ENCODE data around the gene TOR2A. TPM values are rescaled to one million over a fixed set of nuclear protein-coding genes. Genes with fewer than 3 reads are reported as not detected.
A peak's percentile ranks its signal among the peaks of the same experiment; 100 is the strongest.

TOR2A gene
- total RNA-seq, 1 donor from 2014 or later: 5.5 TPM

DNA sequence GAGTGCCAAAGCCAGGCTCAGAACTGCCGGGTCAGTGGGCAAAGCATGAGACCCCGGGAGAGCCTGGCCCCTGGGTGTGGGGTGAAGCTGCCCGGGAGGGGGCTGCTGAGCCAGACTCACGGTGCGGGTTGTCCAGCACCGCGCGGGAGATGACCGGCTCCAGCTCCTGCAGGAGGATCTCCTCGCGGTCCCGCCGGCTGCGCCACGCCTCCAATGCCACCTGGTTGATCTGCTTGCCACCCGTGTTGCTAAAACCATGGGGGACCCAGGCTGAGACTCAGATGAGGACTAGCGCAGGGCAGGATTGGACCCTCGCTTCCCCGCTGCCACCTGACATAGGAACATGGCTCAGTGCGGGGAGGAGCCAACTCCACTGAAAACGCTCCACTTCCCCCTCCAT lies 2.6 kb downstream of the TOR2A start:
- DNase-seq (ENCODE audit: low spot score): no peak
- peaks cover 28% of the 10 kb centered on the region for H3K4me1 Mint-ChIP-seq
- no peak overlapping the region for H3K9ac ChIP-seq
- no peaks in the 10 kb centered on the region for H3K9me3 ChIP-seq (ENCODE audit: low read depth)
- no peak overlapping the region for H3K27ac ChIP-seq
- peaks cover 13% of the 10 kb centered on the region for H3K4me1 ChIP-seq
- H3F3A ChIP-seq (ENCODE audit: low read depth): peaks cover 10% of the 10 kb centered on the region
- TF ChIP-seq EZH2phosphoT487 (IDR thresholded peaks at IDR 0.05) (no peak), EZH2 (IDR thresholded peaks at IDR 0.05) (no peak)
- TF ChIP-seq, protein P1, sequence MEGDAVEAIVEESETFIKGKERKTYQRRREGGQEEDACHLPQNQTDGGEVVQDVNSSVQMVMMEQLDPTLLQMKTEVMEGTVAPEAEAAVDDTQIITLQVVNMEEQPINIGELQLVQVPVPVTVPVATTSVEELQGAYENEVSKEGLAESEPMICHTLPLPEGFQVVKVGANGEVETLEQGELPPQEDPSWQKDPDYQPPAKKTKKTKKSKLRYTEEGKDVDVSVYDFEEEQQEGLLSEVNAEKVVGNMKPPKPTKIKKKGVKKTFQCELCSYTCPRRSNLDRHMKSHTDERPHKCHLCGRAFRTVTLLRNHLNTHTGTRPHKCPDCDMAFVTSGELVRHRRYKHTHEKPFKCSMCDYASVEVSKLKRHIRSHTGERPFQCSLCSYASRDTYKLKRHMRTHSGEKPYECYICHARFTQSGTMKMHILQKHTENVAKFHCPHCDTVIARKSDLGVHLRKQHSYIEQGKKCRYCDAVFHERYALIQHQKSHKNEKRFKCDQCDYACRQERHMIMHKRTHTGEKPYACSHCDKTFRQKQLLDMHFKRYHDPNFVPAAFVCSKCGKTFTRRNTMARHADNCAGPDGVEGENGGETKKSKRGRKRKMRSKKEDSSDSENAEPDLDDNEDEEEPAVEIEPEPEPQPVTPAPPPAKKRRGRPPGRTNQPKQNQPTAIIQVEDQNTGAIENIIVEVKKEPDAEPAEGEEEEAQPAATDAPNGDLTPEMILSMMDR (IDR thresholded peaks at IDR 0.05): no peak
- no peaks in the 10 kb centered on the region for H3K27me3 ChIP-seq
- H3K79me2 ChIP-seq (ENCODE audit: low read depth): no peaks in the 10 kb centered on the region
- no peaks in the 10 kb centered on the region for H4K20me1 ChIP-seq (ENCODE audit: low read depth)
- no peaks in the 10 kb centered on the region for H3K9me3 Mint-ChIP-seq
- H2AFZ ChIP-seq (replicated peaks): no peak overlapping the region
- H3K4me3 ChIP-seq: no peak overlapping the region
- H3K4me2 ChIP-seq: no peak overlapping the region
- H3K4me3 Mint-ChIP-seq: no peak overlapping the region
- no peaks in the 10 kb centered on the region for H3K36me3 ChIP-seq
- H3K27me3 Mint-ChIP-seq (ENCODE audit: insufficient read depth, low read depth): peaks cover 3% of the 10 kb centered on the region
- H3K27ac Mint-ChIP-seq: peak overlapping the region; percentile 83
- no peaks in the 10 kb centered on the region for H3K36me3 Mint-ChIP-seq

DNA sequence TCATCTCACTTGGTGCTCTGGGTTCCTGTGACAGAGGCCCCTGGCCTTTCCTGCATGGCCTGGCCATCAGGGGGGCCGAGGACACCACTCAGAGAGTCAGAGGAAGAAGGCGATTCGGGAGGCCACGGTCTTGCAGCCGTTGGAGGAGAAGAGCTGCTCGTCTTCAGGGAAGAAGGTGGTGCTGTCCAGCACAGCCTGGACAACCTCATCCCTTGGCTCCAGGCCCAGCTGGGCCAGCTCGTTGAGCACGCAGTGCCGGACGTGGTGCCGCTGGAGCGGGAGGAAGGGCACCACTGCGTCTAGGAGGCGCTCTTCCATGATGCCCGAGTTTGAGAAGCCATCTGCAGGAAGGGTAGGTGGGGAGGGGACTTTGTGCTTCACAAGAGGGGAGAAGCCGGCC lies 3.2 kb downstream of the TOR2A start:
- Histone ChIP-seq H4K20me1 (ENCODE audit: low read depth) (no peaks in the 10 kb centered on the region), H3F3A (ENCODE audit: low read depth) (peaks cover 10% of the 10 kb centered on the region), H3K9ac (no peak overlapping the region), H3K4me2 (no peak overlapping the region), H3K27ac (no peak overlapping the region), H3K79me2 (ENCODE audit: low read depth) (no peaks in the 10 kb centered on the region), H2AFZ (replicated peaks) (no peak overlapping the region), H3K9me3 (ENCODE audit: low read depth) (no peaks in the 10 kb centered on the region), H3K4me1 (peaks cover 13% of the 10 kb centered on the region), H3K27me3 (no peaks in the 10 kb centered on the region), H3K36me3 (no peaks in the 10 kb centered on the region), H3K4me3 (no peak overlapping the region)
- Mint-ChIP-seq H3K9me3 (no peaks in the 10 kb centered on the region), H3K4me3 (no peak overlapping the region), H3K36me3 (no peaks in the 10 kb centered on the region), H3K27me3 (ENCODE audit: insufficient read depth, low read depth) (peaks cover 3% of the 10 kb centered on the region), H3K4me1 (peaks cover 24% of the 10 kb centered on the region), H3K27ac (no peak overlapping the region)
- TF ChIP-seq, protein P1 (IDR thresholded peaks at IDR 0.05): no peak
- TF ChIP-seq EZH2phosphoT487 (IDR thresholded peaks at IDR 0.05) (no peak), EZH2 (IDR thresholded peaks at IDR 0.05) (no peak)
- no peak for DNase-seq (ENCODE audit: low spot score)

DNA sequence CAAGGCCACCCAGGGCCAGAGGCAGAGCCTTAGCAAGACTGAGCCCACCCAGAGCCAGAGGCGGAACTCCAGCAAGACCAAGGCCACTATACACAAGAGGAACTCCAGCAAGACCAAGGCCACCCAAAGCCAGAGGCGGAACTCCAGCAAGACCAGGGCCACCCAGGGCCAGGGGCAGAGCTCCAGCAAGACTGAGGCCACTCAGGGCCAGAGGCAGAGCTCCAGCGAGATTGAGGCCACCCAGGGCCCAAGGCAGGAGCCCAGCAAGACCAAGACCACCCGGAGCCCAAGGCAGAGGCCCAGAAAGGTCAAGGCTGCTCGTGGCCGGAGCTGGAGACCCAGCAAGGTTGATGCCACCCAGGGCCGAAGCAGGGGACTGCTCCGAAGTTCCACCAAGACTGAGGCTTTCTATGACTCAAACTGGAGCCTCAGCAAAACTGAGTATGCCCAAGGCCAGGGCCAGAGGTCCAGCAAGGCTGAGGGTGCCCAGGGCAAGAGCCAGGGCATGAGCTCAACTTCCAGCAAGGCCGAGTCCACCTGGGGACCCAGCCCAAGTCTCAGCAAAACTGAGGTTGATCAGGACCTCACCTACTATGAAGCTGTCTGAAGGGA lies 4.2 kb downstream of the TOR2A start:
- Mint-ChIP-seq H3K4me3 (no peak overlapping the region), H3K36me3 (no peaks in the 10 kb centered on the region), H3K9me3 (no peaks in the 10 kb centered on the region), H3K4me1 (peaks cover 18% of the 10 kb centered on the region), H3K27me3 (ENCODE audit: insufficient read depth, low read depth) (no peaks in the 10 kb centered on the region), H3K27ac (no peak overlapping the region)
- no peak overlapping the region for H3K4me3 ChIP-seq
- DNase-seq (ENCODE audit: low spot score): no peak
- H3K9ac ChIP-seq: no peak overlapping the region
- no peaks in the 10 kb centered on the region for H4K20me1 ChIP-seq (ENCODE audit: low read depth)
- H3K9me3 ChIP-seq (ENCODE audit: low read depth): no peaks in the 10 kb centered on the region
- TF ChIP-seq EZH2phosphoT487 (IDR thresholded peaks at IDR 0.05): no peak
- TF ChIP-seq EZH2 (IDR thresholded peaks at IDR 0.05): no peak
- TF ChIP-seq, protein P1 (IDR thresholded peaks at IDR 0.05): no peak
- H3K4me1 ChIP-seq: peaks cover 10% of the 10 kb centered on the region
- H3F3A ChIP-seq (ENCODE audit: low read depth): peaks cover 5% of the 10 kb centered on the region
- no peak overlapping the region for H3K27ac ChIP-seq
- H3K36me3 ChIP-seq: no peaks in the 10 kb centered on the region
- H3K27me3 ChIP-seq: no peaks in the 10 kb centered on the region
- H3K4me2 ChIP-seq: no peak overlapping the region
- H3K79me2 ChIP-seq (ENCODE audit: low read depth): no peaks in the 10 kb centered on the region
- no peak overlapping the region for H2AFZ ChIP-seq (replicated peaks)

Measured in neural progenitor cell (in vitro differentiated cells).